Measurements from ENCODE around the gene MDM2.

DNA sequence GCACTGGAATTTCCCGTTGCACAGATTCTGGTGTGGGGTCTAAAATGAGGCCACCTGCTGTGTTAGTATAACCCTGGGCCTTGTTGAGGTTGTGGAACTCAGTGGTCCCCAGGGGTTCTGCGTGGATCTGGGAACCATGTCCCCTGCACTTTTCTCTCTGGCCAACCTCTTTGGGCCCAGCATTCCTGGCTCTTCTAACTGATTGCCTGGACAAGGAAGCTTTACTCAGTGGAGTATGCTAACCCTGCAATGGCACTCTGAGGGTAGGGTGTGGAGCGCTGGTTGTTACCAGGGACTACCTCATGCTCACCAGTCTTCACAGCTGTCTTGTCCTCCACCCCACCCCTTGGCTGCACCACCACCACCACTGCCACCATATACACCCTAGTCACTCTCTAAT, 85.8 kb downstream of the MDM2 start:
- TF ChIP-seq CTCF (conservative IDR thresholded peaks at IDR 0.05 in 1 of 2, IDR thresholded peaks at IDR 0.05 in 1 of 2; ENCODE audit: low read depth in 1 of 2, low read length in 2 of 2) (no peak), EZH2 (IDR thresholded peaks at IDR 0.05; ENCODE audit: low read length, missing control alignments) (no peak)
